ENCODE measurements around the gene MATN1. TPM values are rescaled to one million over a fixed set of nuclear protein-coding genes. Genes with fewer than 3 reads are reported as not detected.
A peak's percentile ranks its signal among the peaks of the same experiment; 100 is the strongest.

MATN1 gene
- total RNA-seq, 1 donor from 2014 or later: 1.7 TPM

DNA sequence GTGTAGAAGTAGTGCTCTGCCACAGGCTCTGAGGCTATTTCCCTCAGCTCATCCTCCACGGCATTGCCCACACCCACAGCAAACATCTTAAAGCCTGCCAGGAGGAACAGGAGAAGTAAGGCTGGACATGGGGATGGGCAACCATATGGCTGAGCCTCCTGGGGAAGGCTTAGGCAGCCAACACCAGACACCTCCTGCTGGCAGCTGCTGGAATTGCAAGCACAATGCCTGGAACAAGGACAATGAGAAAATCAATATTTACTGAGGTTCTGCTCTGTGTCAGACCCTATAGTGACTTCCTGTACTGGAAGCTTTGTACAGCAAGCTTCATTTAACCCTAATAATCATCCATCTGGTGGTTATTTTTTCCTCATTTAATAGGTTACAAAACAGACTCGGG is 8.2 kb downstream of the MATN1 start:
- TF ChIP-seq, protein P1, sequence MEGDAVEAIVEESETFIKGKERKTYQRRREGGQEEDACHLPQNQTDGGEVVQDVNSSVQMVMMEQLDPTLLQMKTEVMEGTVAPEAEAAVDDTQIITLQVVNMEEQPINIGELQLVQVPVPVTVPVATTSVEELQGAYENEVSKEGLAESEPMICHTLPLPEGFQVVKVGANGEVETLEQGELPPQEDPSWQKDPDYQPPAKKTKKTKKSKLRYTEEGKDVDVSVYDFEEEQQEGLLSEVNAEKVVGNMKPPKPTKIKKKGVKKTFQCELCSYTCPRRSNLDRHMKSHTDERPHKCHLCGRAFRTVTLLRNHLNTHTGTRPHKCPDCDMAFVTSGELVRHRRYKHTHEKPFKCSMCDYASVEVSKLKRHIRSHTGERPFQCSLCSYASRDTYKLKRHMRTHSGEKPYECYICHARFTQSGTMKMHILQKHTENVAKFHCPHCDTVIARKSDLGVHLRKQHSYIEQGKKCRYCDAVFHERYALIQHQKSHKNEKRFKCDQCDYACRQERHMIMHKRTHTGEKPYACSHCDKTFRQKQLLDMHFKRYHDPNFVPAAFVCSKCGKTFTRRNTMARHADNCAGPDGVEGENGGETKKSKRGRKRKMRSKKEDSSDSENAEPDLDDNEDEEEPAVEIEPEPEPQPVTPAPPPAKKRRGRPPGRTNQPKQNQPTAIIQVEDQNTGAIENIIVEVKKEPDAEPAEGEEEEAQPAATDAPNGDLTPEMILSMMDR (IDR thresholded peaks at IDR 0.05; ENCODE audit: unreplicated experiment): peak; percentile 83
- H3K27me3 Mint-ChIP-seq (ENCODE audit: unreplicated experiment): peaks cover 7% of the 10 kb centered on the region
- H3K4me1 Mint-ChIP-seq (ENCODE audit: unreplicated experiment): no peaks in the 10 kb centered on the region
- DNase-seq (ENCODE audit: low spot score): no peak
- no peak overlapping the region for H3K4me3 Mint-ChIP-seq (ENCODE audit: unreplicated experiment)
- H3K9me3 Mint-ChIP-seq (ENCODE audit: unreplicated experiment): no peaks in the 10 kb centered on the region
- H3K27ac Mint-ChIP-seq (ENCODE audit: unreplicated experiment): no peak overlapping the region
- H3K36me3 Mint-ChIP-seq (ENCODE audit: low read depth, unreplicated experiment): peaks cover 4% of the 10 kb centered on the region

DNA sequence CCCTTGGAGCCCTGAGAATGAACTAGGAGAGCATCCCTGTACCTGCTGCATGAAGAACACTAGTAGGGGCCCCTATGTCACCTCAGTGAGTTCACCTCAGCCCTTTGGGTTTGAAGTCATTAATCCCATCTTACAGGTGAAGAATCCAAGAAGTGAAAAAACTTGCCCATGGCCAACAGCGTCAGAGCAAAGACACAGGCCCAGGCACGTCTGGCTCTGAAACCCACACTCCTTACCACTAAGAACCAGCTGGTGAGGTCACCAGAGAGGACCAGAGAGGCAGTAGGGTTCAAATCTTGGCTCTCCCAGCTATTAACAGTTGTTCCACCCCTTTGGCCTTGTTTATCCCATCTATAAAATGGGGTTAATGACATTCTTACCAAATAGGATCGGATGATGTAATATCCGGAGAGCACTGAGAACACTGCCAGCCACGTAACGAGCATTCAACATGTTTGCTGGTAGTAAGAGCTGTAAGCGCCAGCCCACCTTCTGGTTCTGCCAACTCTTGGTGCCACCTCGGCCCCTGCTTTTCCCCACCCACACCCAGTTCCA is 8.8 kb downstream of the MATN1 start:
- TF ChIP-seq, protein P1 (IDR thresholded peaks at IDR 0.05; ENCODE audit: unreplicated experiment): no peak
- Mint-ChIP-seq H3K27me3 (ENCODE audit: unreplicated experiment) (peaks cover 7% of the 10 kb centered on the region), H3K36me3 (ENCODE audit: low read depth, unreplicated experiment) (peaks cover 4% of the 10 kb centered on the region), H3K27ac (ENCODE audit: unreplicated experiment) (no peak overlapping the region), H3K4me3 (ENCODE audit: unreplicated experiment) (no peak overlapping the region), H3K9me3 (ENCODE audit: unreplicated experiment) (no peaks in the 10 kb centered on the region), H3K4me1 (ENCODE audit: unreplicated experiment) (no peaks in the 10 kb centered on the region)
- no peak for DNase-seq (ENCODE audit: low spot score)

DNA sequence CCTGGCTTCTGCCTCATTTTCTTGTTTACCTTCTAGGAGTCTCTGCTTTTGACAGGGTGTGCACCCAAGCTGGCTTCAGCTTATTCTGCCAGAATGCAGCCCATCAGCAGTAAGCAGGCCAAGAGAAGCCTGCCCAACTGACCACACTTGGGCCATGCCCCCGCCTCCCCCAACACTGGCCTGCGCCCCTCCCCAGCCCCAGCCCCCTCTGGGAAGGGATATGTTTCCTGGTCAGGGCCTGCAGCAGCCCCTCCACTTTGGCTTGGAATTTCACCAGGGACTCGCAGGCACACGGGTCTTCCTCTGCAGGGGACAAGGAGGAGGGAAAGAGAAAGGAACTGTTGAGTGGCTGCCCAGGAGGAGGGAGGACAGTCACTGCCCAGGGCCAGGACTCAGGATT is 9.4 kb downstream of the MATN1 start:
- Mint-ChIP-seq H3K27ac (ENCODE audit: unreplicated experiment) (no peak overlapping the region), H3K4me3 (ENCODE audit: unreplicated experiment) (no peak overlapping the region), H3K36me3 (ENCODE audit: low read depth, unreplicated experiment) (peaks cover 4% of the 10 kb centered on the region), H3K27me3 (ENCODE audit: unreplicated experiment) (peaks cover 10% of the 10 kb centered on the region), H3K9me3 (ENCODE audit: unreplicated experiment) (no peaks in the 10 kb centered on the region), H3K4me1 (ENCODE audit: unreplicated experiment) (no peaks in the 10 kb centered on the region)
- no peak for DNase-seq (ENCODE audit: low spot score)
- TF ChIP-seq, protein P1 (IDR thresholded peaks at IDR 0.05; ENCODE audit: unreplicated experiment): no peak

DNA sequence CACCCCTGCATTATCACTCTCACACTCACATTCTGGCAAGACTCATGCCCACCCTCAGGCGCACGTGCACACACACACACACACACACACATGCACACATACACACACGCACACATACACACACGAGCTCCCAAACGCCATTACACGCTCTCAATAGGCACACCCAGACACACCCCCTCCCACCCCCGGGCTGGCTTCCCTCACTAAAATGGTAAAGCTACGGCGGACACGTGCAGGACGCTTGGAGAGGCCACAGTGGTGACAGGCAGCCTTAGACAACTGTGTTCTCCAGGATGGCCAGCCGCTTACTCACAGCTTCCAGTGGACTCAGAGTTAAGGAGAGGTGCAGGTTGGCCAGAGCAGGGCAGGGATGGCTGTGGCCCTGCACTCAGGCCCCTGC is 10.1 kb downstream of the MATN1 start:
- TF ChIP-seq, protein P1 (IDR thresholded peaks at IDR 0.05; ENCODE audit: unreplicated experiment): no peak
- Mint-ChIP-seq H3K9me3 (ENCODE audit: unreplicated experiment) (no peaks in the 10 kb centered on the region), H3K27me3 (ENCODE audit: unreplicated experiment) (peaks cover 10% of the 10 kb centered on the region), H3K4me3 (ENCODE audit: unreplicated experiment) (no peak overlapping the region), H3K27ac (ENCODE audit: unreplicated experiment) (no peak overlapping the region), H3K4me1 (ENCODE audit: unreplicated experiment) (no peaks in the 10 kb centered on the region), H3K36me3 (ENCODE audit: low read depth, unreplicated experiment) (peaks cover 4% of the 10 kb centered on the region)
- DNase-seq (ENCODE audit: low spot score): no peak

DNA sequence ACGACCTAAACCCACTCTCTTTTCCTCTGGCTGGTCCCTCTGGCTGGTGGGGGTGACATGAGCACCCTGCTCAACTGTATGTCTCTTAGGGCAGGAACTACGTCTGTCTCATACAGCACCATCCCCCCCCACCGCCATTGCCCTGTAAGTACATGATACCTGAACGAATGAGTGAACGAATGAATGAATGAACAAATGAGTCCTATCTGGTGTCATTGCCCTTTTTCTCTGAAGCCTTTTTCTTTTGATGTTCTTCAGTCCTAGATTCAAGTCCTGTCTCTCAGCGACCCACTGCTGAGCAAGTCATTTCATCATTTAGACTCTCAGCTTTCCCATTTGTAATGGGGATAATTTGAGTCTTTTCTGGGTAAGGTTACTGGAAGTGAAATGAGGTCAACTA is 10.8 kb downstream of the MATN1 start:
- peaks cover 4% of the 10 kb centered on the region for H3K36me3 Mint-ChIP-seq (ENCODE audit: low read depth, unreplicated experiment)
- peaks cover 8% of the 10 kb centered on the region for H3K27me3 Mint-ChIP-seq (ENCODE audit: unreplicated experiment)
- no peaks in the 10 kb centered on the region for H3K9me3 Mint-ChIP-seq (ENCODE audit: unreplicated experiment)
- H3K4me1 Mint-ChIP-seq (ENCODE audit: unreplicated experiment): no peaks in the 10 kb centered on the region
- TF ChIP-seq, protein P1 (IDR thresholded peaks at IDR 0.05; ENCODE audit: unreplicated experiment): no peak
- no peak overlapping the region for H3K27ac Mint-ChIP-seq (ENCODE audit: unreplicated experiment)
- no peak overlapping the region for H3K4me3 Mint-ChIP-seq (ENCODE audit: unreplicated experiment)
- no peak for DNase-seq (ENCODE audit: low spot score)

Data from endothelial cell (in vitro differentiated cells).